HG02798 (cell line): ENCODE results near the gene GRIK3.

Source experiments
- ATAC-seq: cut with Tn5 transposase; IDR thresholded peaks from one replicate; pipeline ENCODE4 v1.9.1; 2021; ENCODE audit warnings: mild to moderate bottlenecking; ENCODE audit not compliant: unreplicated experiment, poor library complexity

GRIK3 gene

GRCh38 chr1:36842448-36842847 lies 191.9 kb downstream of the GRIK3 start:
- ATAC-seq: no peak

GRCh38 chr1:36839485-36839884 lies 194.8 kb downstream of the GRIK3 start:
- ATAC-seq: no peak

- no peak for ATAC-seq
These were observed 195.4 kb downstream of the GRIK3 start for GRCh38 chr1:36838888-36839287.

- ATAC-seq: no peak
These were observed 197.4 kb downstream of the GRIK3 start for GRCh38 chr1:36836916-36837315.

- ATAC-seq: no peak
These were observed 198.0 kb downstream of the GRIK3 start for GRCh38 chr1:36836196-36836883.

- ATAC-seq: no peak
These were observed 198.6 kb downstream of the GRIK3 start for GRCh38 chr1:36835696-36836095.

GRCh38 chr1:36835017-36835695 lies 199.2 kb downstream of the GRIK3 start:
- ATAC-seq: no peak

- no peak for ATAC-seq
These were observed 199.7 kb downstream of the GRIK3 start for GRCh38 chr1:36834586-36834985.

- no peak for ATAC-seq
These were observed 203.0 kb downstream of the GRIK3 start for GRCh38 chr1:36831186-36831810.

GRCh38 chr1:36829961-36830360 lies 204.4 kb downstream of the GRIK3 start:
- ATAC-seq: no peak

- no peak for ATAC-seq
These were observed 205.2 kb downstream of the GRIK3 start for GRCh38 chr1:36829066-36829465.

GRCh38 chr1:36825226-36825625 lies 209.1 kb downstream of the GRIK3 start:
- no peak for ATAC-seq

- ATAC-seq: no peak
These were observed 209.9 kb downstream of the GRIK3 start for GRCh38 chr1:36824390-36824861.

GRCh38 chr1:36822648-36823047 lies 211.7 kb downstream of the GRIK3 start:
- ATAC-seq: no peak

- ATAC-seq: no peak
These were observed 212.9 kb downstream of the GRIK3 start for GRCh38 chr1:36821386-36821785.

- ATAC-seq: no peak
These were observed 215.5 kb downstream of the GRIK3 start for GRCh38 chr1:36818771-36819170.

- ATAC-seq: no peak
These were observed 218.0 kb downstream of the GRIK3 start for GRCh38 chr1:36816348-36816747.

GRCh38 chr1:36814774-36815173 lies 219.5 kb downstream of the GRIK3 start:
- no peak for ATAC-seq

- ATAC-seq: no peak
These were observed 220.2 kb downstream of the GRIK3 start for GRCh38 chr1:36814083-36814482.

- ATAC-seq: no peak
These were observed 227.1 kb downstream of the GRIK3 start for GRCh38 chr1:36807262-36807661.

- no peak for ATAC-seq
These were observed 228.2 kb downstream of the GRIK3 start for GRCh38 chr1:36805979-36806640.
